ENCODE measurements around the gene SLC10A2.

DNA sequence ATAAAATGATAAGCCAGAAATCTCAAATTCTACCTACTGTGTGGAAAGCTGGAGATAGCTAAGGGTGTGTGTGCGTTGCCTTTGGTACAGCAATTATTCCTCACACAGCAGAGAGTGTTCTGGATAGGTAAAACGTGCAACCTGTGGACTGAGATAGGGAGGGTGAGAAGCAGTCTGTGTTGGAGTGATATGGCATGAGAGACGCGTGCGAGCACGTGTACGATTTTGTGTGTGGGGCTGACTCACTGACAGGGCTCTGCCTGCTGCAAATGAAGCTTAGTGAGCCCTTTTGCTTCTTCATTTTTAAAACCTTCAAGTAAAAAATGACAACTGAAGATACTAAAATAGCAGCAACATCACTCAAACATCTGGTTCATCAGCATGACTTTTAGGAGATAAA lies 35.7 kb upstream of the SLC10A2 start:
- TF ChIP-seq POLR2A (IDR thresholded peaks at IDR 0.05; ENCODE audit: low read depth, low read length) (no peak), CTCF (conservative IDR thresholded peaks at IDR 0.05; ENCODE audit: low read depth, low read length) (no peak), RAD21 (IDR thresholded peaks at IDR 0.05; ENCODE audit: low read length) (no peak), MAZ (IDR thresholded peaks at IDR 0.05; ENCODE audit: borderline replicate concordance, low read depth, low read length) (no peak)
- TF ChIP-seq, protein P1, sequence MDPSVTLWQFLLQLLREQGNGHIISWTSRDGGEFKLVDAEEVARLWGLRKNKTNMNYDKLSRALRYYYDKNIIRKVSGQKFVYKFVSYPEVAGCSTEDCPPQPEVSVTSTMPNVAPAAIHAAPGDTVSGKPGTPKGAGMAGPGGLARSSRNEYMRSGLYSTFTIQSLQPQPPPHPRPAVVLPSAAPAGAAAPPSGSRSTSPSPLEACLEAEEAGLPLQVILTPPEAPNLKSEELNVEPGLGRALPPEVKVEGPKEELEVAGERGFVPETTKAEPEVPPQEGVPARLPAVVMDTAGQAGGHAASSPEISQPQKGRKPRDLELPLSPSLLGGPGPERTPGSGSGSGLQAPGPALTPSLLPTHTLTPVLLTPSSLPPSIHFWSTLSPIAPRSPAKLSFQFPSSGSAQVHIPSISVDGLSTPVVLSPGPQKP (IDR thresholded peaks at IDR 0.05; ENCODE audit: borderline replicate concordance, low read depth, low read length): no peak

Data from IMR-90 (cell line).